GM21723 (cell line): ENCODE results near the gene KLHDC4.
"Not testable (repeated sequence)": the region's sequence is repeated elsewhere in the genome, so short reads cannot be mapped to it uniquely, and the experiment has no call there.

Experiments
- ATAC-seq: cut with Tn5 transposase; IDR thresholded peaks from one replicate; pipeline ENCODE4 v1.9.1; 2021; ENCODE audit warnings: mild to moderate bottlenecking, moderate library complexity; ENCODE audit not compliant: unreplicated experiment

The KLHDC4 gene

DNA sequence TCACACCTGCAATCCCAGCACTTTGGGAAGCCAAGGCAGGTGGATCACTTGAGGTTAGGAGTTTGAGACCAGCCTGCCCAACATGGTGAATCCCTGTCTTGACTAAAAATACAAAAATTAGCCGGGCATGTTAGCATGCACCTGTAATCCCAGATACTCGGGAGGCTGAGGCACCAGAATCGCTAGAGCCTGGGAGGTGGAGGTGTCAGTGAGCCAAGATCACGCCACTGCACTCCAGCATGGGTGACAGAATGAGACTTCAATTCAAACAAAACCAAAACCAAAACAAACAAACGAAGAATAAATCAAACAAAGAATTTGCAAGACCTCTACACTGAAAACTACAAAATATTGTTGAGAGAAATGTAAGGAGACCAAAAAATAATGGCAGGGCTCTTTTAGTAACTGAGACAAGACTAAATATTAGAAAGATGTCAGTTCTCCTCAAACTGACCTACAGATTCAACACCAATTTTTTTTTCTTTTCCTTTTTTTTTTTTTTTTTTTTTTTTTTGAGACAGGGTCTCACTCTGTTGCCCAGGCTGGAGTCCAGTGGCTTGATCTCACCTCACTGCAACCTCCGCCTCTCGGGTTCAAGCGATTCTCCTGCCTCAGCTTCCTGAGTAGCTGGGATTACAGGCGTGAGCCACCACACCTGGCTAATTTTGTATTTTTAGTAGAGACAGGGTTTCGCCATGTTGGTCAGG, 23.1 kb upstream of the KLHDC4 start:
- not testable (repeated sequence) for ATAC-seq

DNA sequence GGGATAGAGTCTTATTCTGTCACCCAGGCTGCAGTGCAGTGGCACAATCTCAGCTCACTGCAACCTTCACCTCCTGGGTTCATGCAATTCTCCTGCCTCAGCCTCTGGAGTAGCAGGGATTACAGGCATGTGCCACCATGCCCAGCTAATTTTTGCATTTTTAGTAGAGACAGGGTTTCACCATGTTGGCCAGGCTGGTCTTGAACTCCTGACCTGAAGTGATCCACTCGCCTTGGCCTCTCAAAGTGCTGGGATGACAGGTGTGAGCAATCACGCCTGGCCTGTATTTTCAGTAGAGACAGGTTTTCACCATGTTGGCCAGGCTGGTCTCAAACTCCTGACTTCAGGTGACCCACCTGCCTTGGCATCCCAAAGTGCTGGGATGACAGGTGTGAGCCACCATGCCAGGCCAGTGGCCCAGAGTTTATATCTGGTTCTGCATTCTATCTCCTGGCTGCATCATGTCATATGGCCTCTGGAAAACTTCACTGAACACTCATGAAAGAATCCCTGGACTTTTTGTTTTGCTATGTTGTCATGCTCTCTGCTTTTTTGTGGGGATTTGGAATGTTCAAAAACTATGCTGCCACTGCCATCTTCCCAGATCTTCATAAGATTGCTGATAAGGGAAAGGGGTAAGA, 21.8 kb upstream of the KLHDC4 start:
- ATAC-seq = not testable (repeated sequence)

GRCh38 chr16:87784812-87785211, 19.0 kb upstream of the KLHDC4 start:
- no peak for ATAC-seq

GRCh38 chr16:87782033-87782432, 16.2 kb upstream of the KLHDC4 start:
- no peak for ATAC-seq

DNA sequence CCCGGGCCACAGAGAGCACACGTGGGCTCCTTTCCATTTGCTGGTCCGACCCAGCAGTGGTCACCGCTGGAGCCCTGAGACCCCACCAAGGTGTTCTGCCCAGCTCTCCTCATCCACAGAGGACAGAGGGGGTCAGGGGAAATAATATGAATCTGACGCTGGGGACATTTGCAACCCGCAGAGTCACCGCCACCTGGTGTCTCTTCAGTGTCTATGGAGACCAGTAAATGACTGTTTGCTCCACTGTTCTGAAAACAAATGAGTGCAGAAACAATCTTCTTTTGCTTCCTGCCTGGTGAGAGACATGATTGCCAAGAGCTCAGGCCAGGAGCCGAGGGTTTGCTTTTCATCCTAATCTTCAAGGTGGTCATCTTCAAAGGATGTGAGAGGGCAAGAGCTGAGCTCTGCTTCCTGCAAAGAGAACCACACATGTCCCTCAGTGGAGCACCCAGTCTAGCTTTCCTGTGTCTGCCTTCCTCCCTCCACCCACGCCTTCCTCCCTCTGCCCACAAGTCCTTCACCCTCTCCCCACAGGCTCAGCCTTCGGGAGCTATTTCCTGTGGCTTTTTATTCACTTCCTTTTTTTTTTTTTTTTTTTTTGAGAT, 14.7 kb upstream of the KLHDC4 start:
- ATAC-seq = peak; percentile 32

- ATAC-seq = peak; percentile 47
These were observed 13.2 kb upstream of the KLHDC4 start for GRCh38 chr16:87778830-87779579.

GRCh38 chr16:87778476-87778829, 12.7 kb upstream of the KLHDC4 start:
- ATAC-seq = no peak

DNA sequence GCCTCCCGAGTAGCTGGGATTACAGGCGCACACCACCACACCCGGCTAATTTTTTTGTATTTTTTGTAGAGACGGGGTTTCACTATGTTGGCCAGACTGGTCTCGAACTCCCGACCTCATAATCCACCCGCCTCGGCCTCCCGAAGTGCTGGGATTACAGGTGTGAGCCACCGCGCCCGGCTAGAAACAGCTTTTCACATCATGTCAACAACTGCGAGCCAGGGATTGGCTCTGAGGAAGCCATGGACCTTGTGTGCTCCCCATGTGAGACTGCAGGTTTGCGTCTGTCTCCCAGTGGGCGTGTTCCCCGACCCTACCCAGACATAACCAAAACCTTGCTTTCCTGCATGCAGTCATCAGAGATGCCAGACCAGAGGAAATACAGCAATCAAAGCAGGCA, 8.1 kb upstream of the KLHDC4 start:
- not testable (repeated sequence) for ATAC-seq

GRCh38 chr16:87767456-87767855, 1.7 kb upstream of the KLHDC4 start:
- not testable (repeated sequence) for ATAC-seq

- ATAC-seq = no peak
These were observed 655 bp upstream of the KLHDC4 start for GRCh38 chr16:87766485-87766797.

- peak; percentile 32 for ATAC-seq
These were observed 362 bp downstream of the KLHDC4 start for GRCh38 chr16:87765473-87765775.

- ATAC-seq = peak; percentile 27
These were observed 950 bp downstream of the KLHDC4 start for GRCh38 chr16:87764600-87765472.

- no peak for ATAC-seq
These were observed 3.2 kb downstream of the KLHDC4 start for GRCh38 chr16:87762620-87763019.

GRCh38 chr16:87762071-87762571, 3.7 kb downstream of the KLHDC4 start:
- ATAC-seq = no peak

DNA sequence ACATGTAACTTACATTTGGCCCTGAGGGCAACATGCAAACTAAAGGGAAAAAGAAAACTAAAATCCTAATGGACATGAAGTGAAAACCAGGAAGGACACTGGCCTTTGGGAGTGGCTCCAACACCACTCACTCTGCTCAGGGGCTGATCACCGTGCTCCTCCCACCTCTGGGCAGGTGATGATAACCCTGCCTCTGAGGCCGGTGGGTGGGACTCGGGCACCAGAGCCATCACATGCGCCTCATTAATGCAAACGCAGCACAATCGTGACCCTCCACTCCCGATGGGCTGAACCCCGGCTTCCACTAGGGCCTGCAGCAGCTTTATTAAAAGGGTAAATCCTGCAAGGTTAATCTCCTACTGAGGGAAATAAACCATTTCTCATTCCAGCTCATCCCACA, 4.7 kb downstream of the KLHDC4 start:
- ATAC-seq = no peak

DNA sequence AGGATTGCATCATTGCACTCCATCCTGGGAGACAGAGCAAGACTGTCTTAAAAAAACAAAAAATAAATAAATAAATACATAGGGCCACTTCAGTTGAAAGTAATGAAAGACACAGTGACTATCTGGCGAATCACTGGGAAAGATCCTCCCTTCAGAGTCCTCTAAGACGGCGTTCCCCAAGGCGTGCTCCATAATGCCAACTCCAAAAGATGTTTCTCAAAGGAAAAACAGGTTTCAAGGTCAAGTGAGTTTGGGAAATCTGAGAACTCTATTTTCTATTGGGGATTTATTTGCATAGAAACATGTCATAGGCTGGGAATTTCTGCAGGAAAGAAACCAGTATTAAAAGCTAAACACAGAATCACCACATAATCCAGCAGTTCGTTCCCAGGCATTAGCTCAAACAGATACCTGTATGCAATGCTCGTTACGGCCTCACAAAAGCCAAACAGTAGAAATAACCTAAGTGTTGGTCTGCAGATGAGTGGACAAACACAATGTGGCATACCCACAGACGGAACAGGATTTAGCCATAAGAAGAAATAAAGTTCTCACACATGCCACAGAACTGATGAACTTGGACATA, 7.9 kb downstream of the KLHDC4 start:
- ATAC-seq = no peak

GRCh38 chr16:87754535-87754934, 11.3 kb downstream of the KLHDC4 start:
- no peak for ATAC-seq

DNA sequence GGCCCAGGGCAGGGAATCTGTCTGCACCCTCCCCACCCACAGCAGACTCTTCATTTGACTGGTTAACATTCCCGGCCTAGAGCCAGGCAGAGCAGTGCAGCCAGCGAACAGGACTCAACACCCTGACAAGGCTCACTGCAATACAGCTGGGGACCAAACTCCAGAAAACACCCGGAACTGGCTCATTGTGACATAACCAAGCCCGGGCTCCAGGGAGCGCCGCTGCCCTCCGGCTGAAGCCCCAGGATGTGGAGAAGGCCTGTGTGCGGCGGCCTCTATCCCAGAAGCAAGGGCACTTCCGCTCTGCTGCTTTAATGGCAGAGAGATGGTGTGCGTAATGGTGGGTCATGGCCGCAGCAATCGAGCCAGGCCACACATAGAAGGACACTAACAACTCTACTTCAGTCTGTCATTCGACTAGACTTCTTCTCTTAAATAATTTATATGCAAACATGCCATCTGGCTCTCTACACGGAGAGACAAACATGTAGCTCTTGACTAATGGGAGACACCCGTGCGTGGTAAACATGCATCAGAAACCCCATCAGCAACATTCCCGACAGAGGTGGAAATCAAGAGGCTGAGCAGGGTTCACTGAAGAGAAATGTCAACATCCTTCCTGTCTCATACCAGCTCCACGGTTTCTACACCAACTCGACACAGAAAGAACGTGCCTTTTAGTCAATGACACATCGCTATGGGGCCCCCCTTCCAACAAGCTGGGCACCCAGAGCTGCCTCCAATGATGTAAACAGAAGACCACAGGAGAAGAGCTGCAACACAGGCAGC, 18.0 kb downstream of the KLHDC4 start:
- no peak for ATAC-seq

DNA sequence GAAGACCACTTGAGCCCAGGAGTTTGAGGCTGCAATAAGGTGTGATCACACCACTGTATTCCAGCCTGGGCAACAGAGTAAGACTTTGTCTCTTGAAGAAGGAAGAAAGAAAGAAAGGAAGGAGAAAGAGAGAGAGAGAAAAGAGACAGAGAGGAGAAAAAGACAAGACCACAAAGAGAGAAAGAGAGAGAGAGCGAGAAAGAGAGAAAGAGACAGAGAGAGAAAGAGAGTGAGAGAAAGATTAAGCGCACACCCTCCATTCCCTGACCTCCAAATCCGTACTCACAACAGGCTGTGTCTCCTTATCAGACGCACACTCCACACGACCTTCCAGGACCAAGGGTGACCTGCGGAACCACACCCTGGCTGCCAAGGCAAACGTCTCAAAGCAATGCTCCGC, 19.6 kb downstream of the KLHDC4 start:
- ATAC-seq = no peak
